Astrocyte of the cerebellum (primary cell): ENCODE measurements around the gene SCPEP1.
"Not testable (repeated sequence)": the region's sequence is repeated elsewhere in the genome, so short reads cannot be mapped to it uniquely, and the experiment has no call there.

ENCODE experiments used
- DNase-seq: peaks from one replicate; pipeline ENCODE4 v3.0.0-alpha.2; 2011; ENCODE audit warnings: low read depth
- H3K4me3 ChIP-seq: 2 replicates; pipeline ENCODE4 v1.5.1; 2011; ENCODE audit warnings: mild to moderate bottlenecking, low read depth, low read length, moderate library complexity
- in situ Hi-C: cut with HindIII; loops from 2 replicates; pipeline ENCODE4 v1.10.0; 2017; ENCODE audit warnings: low sequenced_read_pairs
- TF ChIP-seq, protein P1 (sequence below): IDR thresholded peaks from 2 replicates; pipeline ENCODE4 v1.5.1; 2012; ENCODE audit warnings: low read length, low read depth, moderate library complexity, mild to moderate bottlenecking; ENCODE audit errors: missing control alignments

The SCPEP1 gene

DNA sequence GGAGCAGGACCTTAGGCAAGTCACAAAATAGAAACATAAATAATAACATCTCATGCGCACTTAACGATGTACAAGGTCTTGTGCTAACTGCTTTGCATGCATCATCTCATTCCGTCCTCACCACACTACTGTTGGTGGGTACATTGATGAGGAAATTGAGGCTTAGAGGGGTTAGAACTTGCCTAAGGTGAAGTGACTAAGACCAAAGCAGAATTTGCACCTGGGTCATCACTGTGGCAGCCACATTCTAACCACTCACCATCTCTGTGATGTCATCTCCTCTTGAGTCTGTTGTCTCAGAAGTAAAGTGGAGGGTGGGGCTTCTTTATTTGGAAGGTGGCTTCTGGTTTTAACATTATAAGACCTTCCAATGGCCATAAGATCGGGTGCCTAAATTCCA is 43.7 kb upstream of the SCPEP1 start:
- in situ Hi-C loops = no loop called here
- TF ChIP-seq, protein P1, sequence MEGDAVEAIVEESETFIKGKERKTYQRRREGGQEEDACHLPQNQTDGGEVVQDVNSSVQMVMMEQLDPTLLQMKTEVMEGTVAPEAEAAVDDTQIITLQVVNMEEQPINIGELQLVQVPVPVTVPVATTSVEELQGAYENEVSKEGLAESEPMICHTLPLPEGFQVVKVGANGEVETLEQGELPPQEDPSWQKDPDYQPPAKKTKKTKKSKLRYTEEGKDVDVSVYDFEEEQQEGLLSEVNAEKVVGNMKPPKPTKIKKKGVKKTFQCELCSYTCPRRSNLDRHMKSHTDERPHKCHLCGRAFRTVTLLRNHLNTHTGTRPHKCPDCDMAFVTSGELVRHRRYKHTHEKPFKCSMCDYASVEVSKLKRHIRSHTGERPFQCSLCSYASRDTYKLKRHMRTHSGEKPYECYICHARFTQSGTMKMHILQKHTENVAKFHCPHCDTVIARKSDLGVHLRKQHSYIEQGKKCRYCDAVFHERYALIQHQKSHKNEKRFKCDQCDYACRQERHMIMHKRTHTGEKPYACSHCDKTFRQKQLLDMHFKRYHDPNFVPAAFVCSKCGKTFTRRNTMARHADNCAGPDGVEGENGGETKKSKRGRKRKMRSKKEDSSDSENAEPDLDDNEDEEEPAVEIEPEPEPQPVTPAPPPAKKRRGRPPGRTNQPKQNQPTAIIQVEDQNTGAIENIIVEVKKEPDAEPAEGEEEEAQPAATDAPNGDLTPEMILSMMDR = no peak
- no peak for DNase-seq
- no peak overlapping the region for H3K4me3 ChIP-seq

- H3K4me3 ChIP-seq = no peak overlapping the region
- TF ChIP-seq, protein P1 = no peak
- in situ Hi-C loops = no loop called here
- no peak for DNase-seq
These were observed 42.5 kb upstream of the SCPEP1 start for GRCh38 chr17:56935461-56935860.

GRCh38 chr17:56936697-56937322 is 41.1 kb upstream of the SCPEP1 start:
- TF ChIP-seq, protein P1 = no peak
- in situ Hi-C loops = no loop called here

GRCh38 chr17:56937687-56938086 is 40.2 kb upstream of the SCPEP1 start:
- H3K4me3 ChIP-seq = no peak overlapping the region
- DNase-seq = no peak
- in situ Hi-C loops = no loop called here
- TF ChIP-seq, protein P1 = no peak

More at GRCh38 chr17:56936697-56937322, 41.1 kb upstream of the SCPEP1 start:
- no peak overlapping the region for H3K4me3 ChIP-seq
- no peak for DNase-seq

DNA sequence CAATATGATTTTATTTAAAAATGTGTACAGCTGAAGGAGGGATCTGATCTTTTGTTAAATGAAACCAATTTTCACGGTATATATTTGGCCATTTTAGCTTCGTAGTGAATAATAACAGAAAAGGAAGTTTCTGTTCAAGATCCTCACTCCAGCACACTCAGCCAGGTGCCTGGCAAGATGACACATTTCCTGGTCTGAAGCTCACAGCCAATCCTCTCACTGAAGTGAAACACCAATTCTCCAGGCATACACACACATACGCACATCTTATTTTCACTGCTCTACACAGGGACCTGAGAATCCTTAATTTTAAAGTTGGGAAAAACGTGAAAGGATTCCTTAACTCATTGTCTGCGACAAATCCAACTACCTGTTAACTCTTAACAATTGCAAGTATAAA is 39.7 kb upstream of the SCPEP1 start:
- H3K4me3 ChIP-seq, DNase-seq, in situ Hi-C loops: not testable (repeated sequence)

- TF ChIP-seq, protein P1 = peak; percentile 52
- DNase-seq = peak; percentile 37
- in situ Hi-C loops = no loop called here
- H3K4me3 ChIP-seq = no peak overlapping the region
These were observed 38.0 kb upstream of the SCPEP1 start for GRCh38 chr17:56939869-56940484.

- no peak for DNase-seq
- in situ Hi-C loops = no loop called here
- TF ChIP-seq, protein P1 = no peak
- H3K4me3 ChIP-seq = no peak overlapping the region
These were observed 34.3 kb upstream of the SCPEP1 start for GRCh38 chr17:56943505-56944125.
